Measurements from ENCODE around the gene EYS. TPM values are rescaled to one million over a fixed set of nuclear protein-coding genes. Genes with fewer than 3 reads are reported as not detected.

EYS gene
- total RNA-seq, 6 experiments from 2014 or later, result 0.54 to 2.3 (median 0.74) TPM; not detected in 1

DNA sequence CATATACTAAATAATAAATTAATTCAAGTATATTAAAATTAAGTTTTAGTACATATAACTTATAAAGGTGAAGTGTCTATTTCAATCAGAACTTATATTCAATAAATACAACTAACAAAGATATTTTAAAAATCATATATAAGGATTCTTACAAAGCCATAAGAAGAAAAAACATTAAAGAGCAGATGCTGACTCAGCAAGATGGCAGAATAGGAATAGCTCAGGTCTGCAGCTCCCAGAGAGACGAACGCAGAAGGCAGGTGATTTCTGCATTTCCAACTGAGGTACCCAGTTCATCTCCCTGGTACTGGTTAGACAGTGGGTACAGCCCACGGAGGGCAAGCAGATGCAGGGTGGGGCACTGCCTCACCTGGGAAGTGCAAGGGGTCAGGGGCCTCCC, 811.1 kb downstream of the EYS start:
- DNase-seq (no peak), ATAC-seq (no peak)
- no peak overlapping the region for H3K4me3 ChIP-seq
- H3K9me3 ChIP-seq, result no peaks in the 10 kb centered on the region
- H3K36me3 ChIP-seq, result no peaks in the 10 kb centered on the region
- TF ChIP-seq, protein P1, sequence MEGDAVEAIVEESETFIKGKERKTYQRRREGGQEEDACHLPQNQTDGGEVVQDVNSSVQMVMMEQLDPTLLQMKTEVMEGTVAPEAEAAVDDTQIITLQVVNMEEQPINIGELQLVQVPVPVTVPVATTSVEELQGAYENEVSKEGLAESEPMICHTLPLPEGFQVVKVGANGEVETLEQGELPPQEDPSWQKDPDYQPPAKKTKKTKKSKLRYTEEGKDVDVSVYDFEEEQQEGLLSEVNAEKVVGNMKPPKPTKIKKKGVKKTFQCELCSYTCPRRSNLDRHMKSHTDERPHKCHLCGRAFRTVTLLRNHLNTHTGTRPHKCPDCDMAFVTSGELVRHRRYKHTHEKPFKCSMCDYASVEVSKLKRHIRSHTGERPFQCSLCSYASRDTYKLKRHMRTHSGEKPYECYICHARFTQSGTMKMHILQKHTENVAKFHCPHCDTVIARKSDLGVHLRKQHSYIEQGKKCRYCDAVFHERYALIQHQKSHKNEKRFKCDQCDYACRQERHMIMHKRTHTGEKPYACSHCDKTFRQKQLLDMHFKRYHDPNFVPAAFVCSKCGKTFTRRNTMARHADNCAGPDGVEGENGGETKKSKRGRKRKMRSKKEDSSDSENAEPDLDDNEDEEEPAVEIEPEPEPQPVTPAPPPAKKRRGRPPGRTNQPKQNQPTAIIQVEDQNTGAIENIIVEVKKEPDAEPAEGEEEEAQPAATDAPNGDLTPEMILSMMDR (IDR thresholded peaks at IDR 0.05), result no peak
- no peak for TF ChIP-seq POLR2A (IDR thresholded peaks at IDR 0.05)
- H3K27ac ChIP-seq, result no peak overlapping the region
- intact Hi-C loops (cut with DNase I), result no loop called here
- H3K27me3 ChIP-seq, result no peaks in the 10 kb centered on the region
- 100% methylated on average over 2 of the region's 3 CpGs for WGBS (ENCODE audit: insufficient coverage, low coverage, low lambda C conversion rate, missing lambda C conversion rate)
- no peaks in the 10 kb centered on the region for H3K4me1 ChIP-seq

DNA sequence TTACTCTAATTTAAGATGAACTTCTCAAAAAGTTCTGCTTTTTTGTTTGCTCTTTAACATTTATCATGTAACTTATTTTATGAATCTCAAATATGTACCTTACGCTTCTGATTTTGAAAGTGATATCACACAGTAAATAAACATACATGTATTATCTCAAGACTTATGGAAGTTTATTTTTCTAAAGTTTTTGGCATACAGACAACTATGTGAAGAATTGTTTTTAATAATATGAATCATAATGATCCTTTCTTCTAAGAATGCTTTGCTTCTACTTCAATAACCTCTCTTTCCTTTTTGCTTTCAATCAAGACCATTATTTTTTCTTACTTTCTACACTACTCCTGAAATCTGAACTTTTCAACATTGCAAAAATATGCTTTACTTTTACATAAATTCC, 816.4 kb downstream of the EYS start:
- 59% methylated on average over 1 of the region's 1 CpG for WGBS (ENCODE audit: insufficient coverage, low coverage, low lambda C conversion rate, missing lambda C conversion rate)
- intact Hi-C loops (cut with DNase I), result no loop called here
- Histone ChIP-seq H3K27me3 (no peaks in the 10 kb centered on the region), H3K4me1 (no peaks in the 10 kb centered on the region), H3K36me3 (no peaks in the 10 kb centered on the region), H3K4me3 (no peak overlapping the region), H3K9me3 (no peaks in the 10 kb centered on the region), H3K27ac (no peak overlapping the region)
- TF ChIP-seq, protein P1 (IDR thresholded peaks at IDR 0.05), result no peak
- TF ChIP-seq POLR2A (IDR thresholded peaks at IDR 0.05), result no peak
- DNase-seq, result no peak
- no peak for ATAC-seq

DNA sequence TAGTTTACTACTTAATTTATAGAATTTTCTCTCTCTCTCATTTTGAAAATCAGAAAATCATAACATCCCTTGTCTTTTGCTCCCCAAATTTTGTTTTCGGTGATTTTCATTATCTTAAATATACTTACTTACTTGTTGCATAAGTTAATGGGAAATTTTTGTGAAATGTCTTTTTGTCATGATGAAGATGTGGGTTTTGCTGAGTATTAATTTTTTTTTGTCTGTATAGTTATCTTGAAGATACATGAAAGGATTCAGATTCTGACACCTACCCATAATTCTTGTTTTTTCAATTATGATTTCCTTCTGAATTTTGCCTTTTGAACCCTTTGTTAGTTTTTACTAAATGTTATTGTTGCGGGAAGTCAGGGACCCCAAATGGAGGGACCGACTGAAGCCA, 817.9 kb downstream of the EYS start:
- TF ChIP-seq POLR2A (IDR thresholded peaks at IDR 0.05), result no peak
- intact Hi-C loops (cut with DNase I), result no loop called here
- DNase-seq (no peak), ATAC-seq (no peak)
- Histone ChIP-seq H3K27ac (no peak overlapping the region), H3K36me3 (no peaks in the 10 kb centered on the region), H3K9me3 (no peaks in the 10 kb centered on the region), H3K27me3 (no peaks in the 10 kb centered on the region), H3K4me1 (no peaks in the 10 kb centered on the region), H3K4me3 (no peak overlapping the region)
- 57% methylated on average over 3 of the region's 3 CpGs for WGBS (ENCODE audit: insufficient coverage, low coverage, low lambda C conversion rate, missing lambda C conversion rate)

GRCh38 chr6:64874776-64875175, 832.2 kb downstream of the EYS start:
- Histone ChIP-seq H3K27me3 (no peaks in the 10 kb centered on the region), H3K4me3 (no peak overlapping the region), H3K27ac (no peak overlapping the region), H3K9me3 (no peaks in the 10 kb centered on the region), H3K4me1 (no peaks in the 10 kb centered on the region), H3K36me3 (no peaks in the 10 kb centered on the region)
- 46% methylated on average over 3 of the region's 3 CpGs for WGBS (ENCODE audit: insufficient coverage, low coverage, low lambda C conversion rate, missing lambda C conversion rate)
- no peak for DNase-seq
- no peak for ATAC-seq
- TF ChIP-seq, protein P1 (IDR thresholded peaks at IDR 0.05), result no peak
- TF ChIP-seq POLR2A (IDR thresholded peaks at IDR 0.05), result no peak
- intact Hi-C loops (cut with DNase I), result no loop called here

GRCh38 chr6:64872633-64873032, 834.4 kb downstream of the EYS start:
- no peak for ATAC-seq
- intact Hi-C loops (cut with DNase I), result no loop called here
- no peak for DNase-seq

More at GRCh38 chr6:64872633-64873032, 834.4 kb downstream of the EYS start:
- H3K27ac ChIP-seq, result no peak overlapping the region
- no peak overlapping the region for H3K4me3 ChIP-seq
- H3K36me3 ChIP-seq, result no peaks in the 10 kb centered on the region
- no peaks in the 10 kb centered on the region for H3K9me3 ChIP-seq
- no peaks in the 10 kb centered on the region for H3K27me3 ChIP-seq
- H3K4me1 ChIP-seq, result no peaks in the 10 kb centered on the region
- TF ChIP-seq, protein P1 (IDR thresholded peaks at IDR 0.05), result no peak
- no peak for TF ChIP-seq POLR2A (IDR thresholded peaks at IDR 0.05)
